ENCODE measurements around the gene TKTL2. TPM values are rescaled to one million over a fixed set of nuclear protein-coding genes. Genes with fewer than 3 reads are reported as not detected.

Gene TKTL2
- not detected for total RNA-seq

DNA sequence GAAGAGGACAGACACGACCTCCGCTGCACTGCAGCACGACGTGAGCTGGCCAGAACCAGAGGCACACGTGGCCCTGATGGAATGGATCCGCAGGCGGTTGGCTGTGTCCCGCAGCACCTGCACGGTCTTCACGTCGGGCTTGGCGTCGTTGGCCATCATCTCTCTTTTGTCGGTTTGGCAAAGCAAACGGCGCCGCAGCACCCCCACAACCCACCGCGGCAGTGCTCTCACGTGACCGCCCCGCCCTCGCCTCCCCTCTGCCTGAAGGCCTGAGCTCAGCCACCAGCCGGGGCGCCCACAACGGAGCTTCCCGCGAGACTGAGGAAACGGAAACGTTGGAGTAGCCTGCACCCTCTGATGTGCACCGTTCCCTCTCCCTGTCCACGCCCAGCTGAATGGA lies at the start of gene TKTL2:
Gene TKTL2 (minus strand): TSS at position 179 of the 400 bp plus-strand sequence. CDS start 20 bp downstream, at position 159.
- Mint-ChIP-seq H3K4me1 (ENCODE audit: low read depth) (no peaks in the 10 kb centered on the region), H3K36me3 (ENCODE audit: low read depth) (no peaks in the 10 kb centered on the region), H3K27ac (no peak within 1 kb of the TSS), H3K4me3 (no peak within 1 kb of the TSS), H3K27me3 (peaks cover 7% of the 10 kb centered on the region), H3K9me3 (no peaks in the 10 kb centered on the region)
- ChIA-PET POLR2A (no interaction called here), CTCF (interaction anchor here (0.6 to 1.3 kb wide), 2 partner anchors 11 to 73 kb away, joined by 3 read pairs; no protein-coding TSS in a partner anchor)
- DNase-seq (no peak), ATAC-seq (no peak)
- intact Hi-C loops (cut with micrococcal nuclease): no loop called here
- TF ChIP-seq CTCF (IDR thresholded peaks at IDR 0.05): no peak

DNA sequence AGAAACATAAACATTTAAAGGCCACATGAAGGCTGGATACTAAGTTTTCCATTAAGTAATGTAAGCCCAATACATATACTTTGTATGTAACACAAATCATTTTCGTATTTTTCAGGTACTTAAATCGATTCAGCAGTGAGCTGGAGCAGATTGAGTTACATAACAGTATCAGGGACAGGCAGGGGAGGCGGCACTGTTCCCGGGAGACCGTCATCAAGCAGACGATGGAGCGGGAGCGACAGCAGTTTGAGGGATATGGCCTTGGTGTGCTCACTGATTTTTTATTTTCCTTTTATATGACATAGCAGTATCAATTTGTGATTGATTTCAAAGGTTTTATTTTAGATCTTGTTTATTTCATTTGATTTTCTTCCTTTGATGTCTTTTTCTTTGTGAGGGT lies 41.6 kb upstream of the TKTL2 start:
- DNase-seq: no peak
- Mint-ChIP-seq H3K27me3 (no peaks in the 10 kb centered on the region), H3K36me3 (ENCODE audit: low read depth) (peaks cover 55% of the 10 kb centered on the region), H3K27ac (no peak overlapping the region), H3K4me1 (ENCODE audit: low read depth) (no peaks in the 10 kb centered on the region), H3K4me3 (no peak overlapping the region), H3K9me3 (no peaks in the 10 kb centered on the region)
- intact Hi-C loops (cut with micrococcal nuclease): no loop called here
- CTCF ChIA-PET: interaction anchor here (1.3 kb wide), 1 partner anchor 11 kb away, joined by 3 read pairs; no protein-coding TSS in a partner anchor
- no peak for ATAC-seq
- no peak for TF ChIP-seq CTCF (IDR thresholded peaks at IDR 0.05)
- POLR2A ChIA-PET: no interaction called here

DNA sequence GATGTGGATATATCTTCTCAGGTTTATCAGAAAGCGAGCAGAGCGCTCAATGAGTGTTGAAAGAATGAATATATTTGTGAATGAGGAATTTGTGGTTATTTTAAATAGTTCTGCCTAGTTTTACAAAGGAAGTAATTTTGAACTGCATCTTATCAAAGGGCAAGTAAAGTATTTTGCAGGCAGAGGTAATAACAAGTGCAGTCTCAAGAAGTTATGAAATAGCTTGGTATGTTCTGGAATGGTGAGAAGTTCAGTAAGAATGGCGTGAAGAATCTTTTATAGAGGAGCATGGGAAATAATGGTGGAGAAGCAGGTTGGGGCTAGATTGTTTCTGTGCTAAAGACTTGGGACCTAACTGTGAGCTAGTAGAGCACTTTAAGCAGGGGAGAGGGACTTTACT lies 31.8 kb upstream of the TKTL2 start:
- DNase-seq (no peak), ATAC-seq (no peak)
- POLR2A ChIA-PET: no interaction called here
- no peaks in the 10 kb centered on the region for H3K27me3 Mint-ChIP-seq
- CTCF ChIA-PET: interaction anchor here (2.9 kb wide), 1 partner anchor 45 kb away, joined by 13 read pairs; no protein-coding TSS in a partner anchor
- intact Hi-C loops (cut with micrococcal nuclease): no loop called here
- no peak for TF ChIP-seq CTCF (IDR thresholded peaks at IDR 0.05)
- H3K36me3 Mint-ChIP-seq (ENCODE audit: low read depth): peaks cover 35% of the 10 kb centered on the region
- H3K27ac Mint-ChIP-seq: no peak overlapping the region
- H3K4me3 Mint-ChIP-seq: no peak overlapping the region
- H3K4me1 Mint-ChIP-seq (ENCODE audit: low read depth): peaks cover 34% of the 10 kb centered on the region
- no peaks in the 10 kb centered on the region for H3K9me3 Mint-ChIP-seq

- H3K27ac Mint-ChIP-seq: no peak overlapping the region
- H3K4me3 Mint-ChIP-seq: no peak overlapping the region
- H3K4me1 Mint-ChIP-seq (ENCODE audit: low read depth): peaks cover 56% of the 10 kb centered on the region
- DNase-seq (no peak), ATAC-seq (no peak)
- no peak for TF ChIP-seq CTCF (IDR thresholded peaks at IDR 0.05)
- no peaks in the 10 kb centered on the region for H3K27me3 Mint-ChIP-seq
- CTCF ChIA-PET: interaction anchor here (1.0 kb wide), 1 partner anchor 36 kb away, joined by 3 read pairs; no protein-coding TSS in a partner anchor
- intact Hi-C loops (cut with micrococcal nuclease): no loop called here
- POLR2A ChIA-PET: no interaction called here
- H3K36me3 Mint-ChIP-seq (ENCODE audit: low read depth): peaks cover 35% of the 10 kb centered on the region
- H3K9me3 Mint-ChIP-seq: no peaks in the 10 kb centered on the region
Measured at GRCh38 chr4:163500586-163500985, 27.0 kb upstream of the TKTL2 start.

DNA sequence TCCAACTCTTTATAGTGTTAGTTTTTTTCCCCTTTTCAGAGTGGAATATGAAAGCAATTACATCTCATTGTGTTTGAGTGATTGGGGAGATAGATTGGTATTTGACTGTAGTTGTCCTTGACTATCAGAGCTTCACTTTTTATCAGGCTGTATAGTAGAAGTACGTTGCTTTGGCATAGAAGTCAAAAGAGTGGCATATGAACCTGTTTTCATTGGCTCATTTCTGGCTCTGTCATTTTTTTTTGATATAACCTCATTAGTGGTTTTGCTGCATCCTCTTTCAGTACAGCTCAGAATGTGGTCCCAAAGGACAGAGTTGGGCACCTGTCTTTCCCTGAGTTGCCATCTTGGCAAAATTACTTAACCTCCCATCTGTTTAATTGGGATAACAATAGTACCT lies 22.3 kb upstream of the TKTL2 start:
- peak; percentile 6 for DNase-seq
- no peaks in the 10 kb centered on the region for H3K27me3 Mint-ChIP-seq
- CTCF ChIA-PET: interaction anchor here (1.0 to 1.4 kb wide), 3 partner anchors 10 to 60 kb away, joined by 3 to 4 read pairs (median 3); no protein-coding TSS in a partner anchor

More for the DNA sequence above, 22.3 kb upstream of the TKTL2 start:
- Mint-ChIP-seq H3K9me3 (no peaks in the 10 kb centered on the region), H3K27ac (peak overlapping the region; percentile 93), H3K4me1 (ENCODE audit: low read depth) (peaks cover 31% of the 10 kb centered on the region), H3K4me3 (peak overlapping the region; percentile 100), H3K36me3 (ENCODE audit: low read depth) (peaks cover 28% of the 10 kb centered on the region)
- intact Hi-C loops (cut with micrococcal nuclease): loop anchor here (5.0 kb wide), 1 partner anchor 329 kb away; the partner anchor contains the start of gene NAF1
- ATAC-seq: no peak
- no peak for TF ChIP-seq CTCF (IDR thresholded peaks at IDR 0.05)
- POLR2A ChIA-PET: no interaction called here
